ENCODE data around the gene STOML3. TPM values are rescaled to one million over a fixed set of nuclear protein-coding genes. Genes with fewer than 3 reads are reported as not detected.
"Not testable (repeated sequence)": the region's sequence is repeated elsewhere in the genome, so short reads cannot be mapped to it uniquely, and the experiment has no call there.

The STOML3 gene
- not detected for total RNA-seq

DNA sequence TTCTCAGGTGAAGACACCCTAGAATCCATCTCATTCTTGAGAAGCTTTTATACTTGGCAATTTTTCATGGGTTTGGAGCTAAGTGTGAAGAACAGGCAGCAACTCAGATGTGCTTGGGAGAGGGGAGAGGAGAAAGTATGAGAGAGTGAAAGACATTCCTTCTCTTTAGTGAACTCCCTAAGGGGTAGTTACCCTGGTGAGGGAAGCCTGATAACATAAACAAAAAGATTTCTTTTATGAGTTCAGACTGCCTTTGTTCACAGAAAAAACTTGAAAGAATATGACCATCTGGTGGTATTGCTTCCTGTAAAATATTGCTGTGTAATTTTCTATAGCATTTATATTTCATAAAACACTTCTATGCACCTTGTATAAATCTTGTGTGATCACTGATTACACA is at the start of gene STOML3:
TSS of gene STOML3 (minus strand) at position 139 of the 400 bp plus-strand sequence. CDS start at position 29, 110 bp downstream.
- intact Hi-C loops (cut with DNase I), result no loop called here
- ATAC-seq, result peak; percentile 26
- DNase-seq (ENCODE audit: low spot score), result no peak

DNA sequence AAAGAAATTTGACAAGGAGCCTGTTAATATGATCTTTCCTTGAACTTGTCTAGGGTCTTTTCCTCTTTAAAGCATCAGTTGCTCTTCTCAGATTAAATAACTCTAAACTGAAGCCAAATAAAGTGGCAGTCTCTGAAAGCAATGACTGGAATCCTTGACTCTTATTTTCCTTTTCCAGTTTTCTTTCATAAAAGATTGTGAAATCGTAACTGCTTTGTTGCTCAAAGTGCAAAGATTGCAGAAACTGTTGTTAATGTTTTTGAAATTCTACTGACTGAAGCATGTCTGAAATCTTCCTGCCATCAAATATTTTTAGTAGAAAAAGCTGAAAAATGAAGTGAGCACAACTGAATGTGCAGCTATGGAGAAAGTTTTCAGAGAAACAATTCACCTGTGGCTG is 49.6 kb upstream of the STOML3 start:
- DNase-seq (ENCODE audit: low spot score), result no peak
- no peak for ATAC-seq
- intact Hi-C loops (cut with DNase I), result no loop called here

DNA sequence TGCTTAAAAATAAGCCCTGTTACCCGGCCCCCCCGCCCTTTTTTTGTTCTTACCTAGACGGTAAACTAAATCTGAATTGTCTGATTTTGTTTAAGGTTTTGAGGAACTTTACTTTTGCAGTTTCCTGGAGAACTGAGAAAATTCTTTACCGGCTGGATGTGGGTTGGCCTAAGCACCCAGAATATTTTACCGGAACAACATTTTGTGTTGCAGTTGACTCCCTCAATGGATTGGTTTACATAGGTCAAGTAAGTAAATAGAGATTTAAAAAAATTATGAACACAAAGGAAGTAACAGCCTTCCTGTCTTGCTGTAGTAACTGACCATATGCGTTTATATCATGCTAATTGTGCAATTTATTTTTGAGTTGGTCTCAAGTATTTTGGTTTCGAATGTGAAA is 48.4 kb upstream of the STOML3 start:
- ATAC-seq, result no peak
- DNase-seq (ENCODE audit: low spot score), result no peak
- intact Hi-C loops (cut with DNase I), result no loop called here

GRCh38 chr13:39038569-39039030 is 48.0 kb upstream of the STOML3 start:
- ATAC-seq, result peak; percentile 23
- no peak for DNase-seq (ENCODE audit: low spot score)
- intact Hi-C loops (cut with DNase I), result no loop called here

- DNase-seq (ENCODE audit: low spot score) (peak; percentile 93), ATAC-seq (peak; percentile 99)
- intact Hi-C loops (cut with DNase I), result no loop called here
Measured at GRCh38 chr13:39037880-39038568, 47.4 kb upstream of the STOML3 start, which contains the start of the genes NHLRC3 and PROSER1. Gene NHLRC3 (plus strand): TSS chr13:39038456. CDS start chr13:39038640, 184 bp downstream. Gene PROSER1 (minus strand): TSS chr13:39038089. CDS start chr13:39037242, 847 bp downstream.

DNA sequence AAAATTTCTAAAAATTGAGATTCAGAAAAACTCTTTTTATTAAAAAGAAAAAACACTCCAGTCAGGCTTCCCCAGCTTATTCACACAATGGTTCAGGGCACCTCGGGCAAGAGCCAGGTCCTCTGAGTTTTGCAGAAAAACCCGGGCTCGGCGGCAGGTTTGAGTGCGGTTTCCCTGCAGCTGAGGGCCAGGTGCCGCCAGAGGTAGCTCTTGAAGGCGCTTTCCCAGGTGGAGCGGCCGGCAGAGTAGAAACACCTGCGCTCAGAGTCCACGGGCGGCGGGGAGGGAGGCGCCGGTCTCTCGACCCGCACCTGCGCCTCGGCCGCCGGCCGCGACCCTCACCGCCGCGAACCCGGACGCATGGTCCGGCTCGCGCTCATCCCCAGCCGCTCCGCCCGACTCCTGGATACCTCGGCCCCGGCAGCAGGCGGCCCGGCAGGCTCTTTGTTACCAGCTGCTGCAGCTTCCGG is 46.8 kb upstream of the STOML3 start:
- intact Hi-C loops (cut with DNase I), result no loop called here
- ATAC-seq, result no peak
- DNase-seq (ENCODE audit: low spot score), result no peak

DNA sequence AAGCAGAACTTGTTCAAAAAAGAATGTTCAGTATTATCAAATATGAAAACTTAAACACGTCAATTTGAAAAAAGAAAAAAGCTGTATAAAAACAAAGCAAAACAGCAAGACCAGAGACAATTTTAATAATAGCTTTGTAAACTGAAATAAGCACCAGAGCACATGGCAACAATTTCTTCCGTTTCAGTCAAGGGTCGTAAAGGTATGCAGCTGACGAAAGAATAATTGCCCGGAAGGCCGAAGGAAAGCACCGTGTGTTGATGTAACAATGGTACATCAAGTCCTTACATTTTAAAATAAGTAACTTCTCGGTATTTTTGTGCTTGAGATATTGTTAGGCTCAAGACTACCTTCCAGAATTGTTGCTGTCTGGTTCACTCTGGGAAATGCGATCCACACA is 45.6 kb upstream of the STOML3 start:
- DNase-seq (ENCODE audit: low spot score) (no peak), ATAC-seq (no peak)
- intact Hi-C loops (cut with DNase I), result no loop called here

GRCh38 chr13:39035799-39036198 is 45.2 kb upstream of the STOML3 start:
- intact Hi-C loops (cut with DNase I), result no loop called here
- DNase-seq (ENCODE audit: low spot score) (no peak), ATAC-seq (no peak)

- intact Hi-C loops (cut with DNase I), result no loop called here
- DNase-seq (ENCODE audit: low spot score) (no peak), ATAC-seq (no peak)
Measured at GRCh38 chr13:39035204-39035603, 44.6 kb upstream of the STOML3 start.

GRCh38 chr13:39034085-39034484 is 43.5 kb upstream of the STOML3 start:
- intact Hi-C loops (cut with DNase I), result no loop called here
- no peak for DNase-seq (ENCODE audit: low spot score)
- no peak for ATAC-seq

- ATAC-seq (no peak), DNase-seq (ENCODE audit: low spot score) (no peak)
- intact Hi-C loops (cut with DNase I), result no loop called here
Measured at GRCh38 chr13:39032150-39032549, 41.5 kb upstream of the STOML3 start.

- intact Hi-C loops (cut with DNase I), result no loop called here
- ATAC-seq (no peak), DNase-seq (ENCODE audit: low spot score) (no peak)
Measured at GRCh38 chr13:39025433-39025839, 34.8 kb upstream of the STOML3 start.

DNA sequence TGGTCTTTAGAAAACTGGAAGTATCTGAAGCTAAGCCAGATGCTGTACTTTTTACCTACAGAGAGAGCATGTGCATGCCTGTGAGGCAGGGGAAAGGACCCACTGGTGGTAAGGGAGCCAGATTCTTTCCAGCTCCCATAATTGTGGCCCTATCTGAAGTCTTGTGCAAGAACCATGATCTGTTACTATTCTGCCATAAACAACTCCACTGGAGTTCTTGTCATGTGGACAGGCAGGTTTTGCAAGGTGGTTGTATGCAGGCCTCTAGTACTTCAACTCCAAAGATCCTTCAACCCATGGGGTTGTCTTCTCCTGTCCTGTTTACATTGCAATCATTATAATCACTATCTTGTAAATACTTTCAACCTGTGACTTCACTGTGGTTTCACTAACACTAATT is 33.1 kb upstream of the STOML3 start:
- intact Hi-C loops (cut with DNase I), result no loop called here
- no peak for DNase-seq (ENCODE audit: low spot score)
- ATAC-seq, result no peak

GRCh38 chr13:39023316-39023715 is 32.7 kb upstream of the STOML3 start:
- ATAC-seq (no peak), DNase-seq (ENCODE audit: low spot score) (no peak)
- intact Hi-C loops (cut with DNase I), result no loop called here

- intact Hi-C loops (cut with DNase I), result no loop called here
- DNase-seq (ENCODE audit: low spot score) (no peak), ATAC-seq (no peak)
Measured at GRCh38 chr13:39020853-39021462, 30.3 kb upstream of the STOML3 start.

GRCh38 chr13:39016787-39017186 is 26.2 kb upstream of the STOML3 start:
- DNase-seq (ENCODE audit: low spot score) (no peak), ATAC-seq (peak; percentile 67)
- intact Hi-C loops (cut with DNase I), result no loop called here

DNA sequence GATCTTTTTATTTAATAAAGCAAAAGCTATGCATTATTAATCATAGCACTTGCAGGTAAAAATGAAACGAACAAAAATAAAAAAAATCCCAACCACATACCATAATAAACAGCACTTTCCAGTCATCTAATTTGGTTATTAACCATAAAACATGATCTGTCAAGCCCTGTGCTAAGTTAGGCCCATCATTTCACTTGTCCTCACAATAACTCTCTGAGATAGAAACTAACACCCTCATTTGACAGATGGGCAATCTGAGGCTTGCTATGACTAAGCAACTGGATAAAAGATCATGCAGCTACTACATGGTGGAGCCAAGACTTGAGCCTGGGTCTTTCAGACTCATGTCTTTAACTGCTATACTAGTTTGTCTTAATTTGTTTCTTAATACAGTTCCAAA is 25.5 kb upstream of the STOML3 start:
- ATAC-seq, result no peak
- intact Hi-C loops (cut with DNase I), result no loop called here
- no peak for DNase-seq (ENCODE audit: low spot score)

GRCh38 chr13:39013462-39013861 is 22.8 kb upstream of the STOML3 start:
- intact Hi-C loops (cut with DNase I), result no loop called here
- no peak for ATAC-seq
- DNase-seq (ENCODE audit: low spot score), result no peak

- DNase-seq (ENCODE audit: low spot score), result no peak
- intact Hi-C loops (cut with DNase I), result no loop called here
- no peak for ATAC-seq
Measured at GRCh38 chr13:39012608-39013007, 22.0 kb upstream of the STOML3 start.

- ATAC-seq; intact Hi-C loops (cut with DNase I); DNase-seq (ENCODE audit: low spot score): not testable (repeated sequence)
Measured at GRCh38 chr13:39006371-39007111, 15.9 kb upstream of the STOML3 start.

Measured in sciatic nerve (tissue), 2 donors.